Fibroblast of lung (primary cell): ENCODE data around the gene ZDHHC5.

Experiments
- EZH2 ChIP-seq: IDR thresholded peaks from 2 replicates; pipeline ENCODE4 v1.5.1; 2012; ENCODE audit warnings: low read length, control low read depth, mild to moderate bottlenecking; ENCODE audit errors: missing control alignments
- TF ChIP-seq, protein P1 (sequence below), 2 donors: IDR thresholded peaks in 1 of 2; conservative IDR thresholded peaks in 1 of 2; 1 replicate in 1 of 2; 2 replicates in 1 of 2; pipeline ENCODE4 v1.5.1; 2011 to 2012; ENCODE audit warnings: low read length in 2 of 2, control low read depth in 1 of 2, inconsistent platforms in 1 of 2, low read depth in 1 of 2, mild to moderate bottlenecking in 1 of 2

DNA sequence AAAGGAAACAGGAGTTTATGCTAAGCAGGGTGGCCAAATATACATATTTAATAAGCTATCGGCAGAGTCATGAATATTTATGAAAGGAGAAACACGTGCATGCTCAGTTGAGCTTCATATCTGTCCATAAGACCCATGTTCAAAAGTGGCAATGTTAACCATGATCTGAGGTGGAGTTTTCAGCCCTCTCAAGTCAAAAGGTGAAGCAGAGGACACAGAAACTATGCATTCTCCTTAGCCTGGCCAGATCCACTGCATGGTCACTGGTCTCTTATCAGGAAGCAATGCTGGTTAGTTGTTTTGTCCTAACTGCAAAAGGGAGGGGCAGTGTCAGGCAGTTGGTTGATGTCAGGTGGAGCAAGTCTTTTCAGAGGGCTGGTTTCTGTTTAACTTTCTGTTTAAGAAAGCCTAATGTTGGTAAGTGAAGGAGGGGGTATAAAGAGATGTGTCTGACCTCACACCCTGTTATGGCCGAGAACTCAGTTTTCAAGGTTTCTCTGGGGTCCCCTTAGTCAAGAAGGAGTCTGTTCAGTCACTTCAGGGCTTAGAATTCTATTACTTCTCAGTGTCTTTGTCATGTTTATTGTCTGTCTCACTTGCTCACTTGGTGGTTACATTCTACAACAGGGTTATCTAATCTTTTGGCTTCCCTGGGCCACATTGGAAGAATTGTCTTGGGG lies 67.8 kb downstream of the ZDHHC5 start:
- no peak for TF ChIP-seq EZH2
- TF ChIP-seq, protein P1, sequence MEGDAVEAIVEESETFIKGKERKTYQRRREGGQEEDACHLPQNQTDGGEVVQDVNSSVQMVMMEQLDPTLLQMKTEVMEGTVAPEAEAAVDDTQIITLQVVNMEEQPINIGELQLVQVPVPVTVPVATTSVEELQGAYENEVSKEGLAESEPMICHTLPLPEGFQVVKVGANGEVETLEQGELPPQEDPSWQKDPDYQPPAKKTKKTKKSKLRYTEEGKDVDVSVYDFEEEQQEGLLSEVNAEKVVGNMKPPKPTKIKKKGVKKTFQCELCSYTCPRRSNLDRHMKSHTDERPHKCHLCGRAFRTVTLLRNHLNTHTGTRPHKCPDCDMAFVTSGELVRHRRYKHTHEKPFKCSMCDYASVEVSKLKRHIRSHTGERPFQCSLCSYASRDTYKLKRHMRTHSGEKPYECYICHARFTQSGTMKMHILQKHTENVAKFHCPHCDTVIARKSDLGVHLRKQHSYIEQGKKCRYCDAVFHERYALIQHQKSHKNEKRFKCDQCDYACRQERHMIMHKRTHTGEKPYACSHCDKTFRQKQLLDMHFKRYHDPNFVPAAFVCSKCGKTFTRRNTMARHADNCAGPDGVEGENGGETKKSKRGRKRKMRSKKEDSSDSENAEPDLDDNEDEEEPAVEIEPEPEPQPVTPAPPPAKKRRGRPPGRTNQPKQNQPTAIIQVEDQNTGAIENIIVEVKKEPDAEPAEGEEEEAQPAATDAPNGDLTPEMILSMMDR (conservative IDR thresholded peaks at IDR 0.05 in 1 of 2, IDR thresholded peaks at IDR 0.05 in 1 of 2; ENCODE audit: low read depth in 1 of 2, low read length in 2 of 2), result no peak
